GM19351 (cell line): ENCODE results near the gene MRPL52.

ENCODE experiments used
- ATAC-seq: cut with Tn5 transposase; IDR thresholded peaks from one replicate; pipeline ENCODE4 v1.9.1; 2021; ENCODE audit warnings: mild to moderate bottlenecking, moderate library complexity; ENCODE audit not compliant: unreplicated experiment

The MRPL52 gene

GRCh38 chr14:22878271-22879246 lies 48.9 kb downstream of the MRPL52 start:
- ATAC-seq, result no peak

GRCh38 chr14:22882064-22882463 lies 52.4 kb downstream of the MRPL52 start:
- no peak for ATAC-seq

GRCh38 chr14:22882529-22883172 lies 53.0 kb downstream of the MRPL52 start:
- no peak for ATAC-seq

- ATAC-seq, result no peak
These were observed 53.7 kb downstream of the MRPL52 start, which contains the start of gene REM2 for GRCh38 chr14:22883173-22883976. REM2 (plus strand) TSS chr14:22883222; CDS start chr14:22883288, 66 bp downstream.

- no peak for ATAC-seq
These were observed 54.5 kb downstream of the MRPL52 start for GRCh38 chr14:22884076-22884737.
